ENCODE results near the gene FNDC11. TPM values are rescaled to one million over a fixed set of nuclear protein-coding genes. Genes with fewer than 3 reads are reported as not detected.

The FNDC11 gene
- polyA plus RNA-seq, 4 donors = 0.22 to 0.25 TPM; not detected in 2

GRCh38 chr20:63588641-63589041, 34.7 kb downstream of the FNDC11 start:
- DNase-seq (no peak), FAIRE-seq (no peak)
- H3K27me3 ChIP-seq (ENCODE audit: control insufficient read depth in 3 of 3, insufficient read depth in 3 of 3, low read length in 3 of 3) = no peaks in the 10 kb centered on the region
- no peak overlapping the region for H3K4me3 ChIP-seq (ENCODE audit: low read depth in 1 of 3, low read length in 3 of 3)
- H3K4me1 ChIP-seq (ENCODE audit: control insufficient read depth in 3 of 3, insufficient read depth in 2 of 3, low read depth in 1 of 3, low read length in 2 of 3) = no peaks in the 10 kb centered on the region
- H3K9me3 ChIP-seq (ENCODE audit: control insufficient read depth in 2 of 2, insufficient read depth in 1 of 2, low read depth in 1 of 2, low read length in 1 of 2) = no peaks in the 10 kb centered on the region
- no peak overlapping the region for H3K27ac ChIP-seq (ENCODE audit: low read depth in 1 of 3, low read length in 2 of 3)
- WGBS, 3 donors = 90 to 96% (median 93%) methylated on average over 11 of the region's 11 CpGs
- peaks cover 5 to 64% (median 6%) of the 10 kb centered on the region in 3 donors for H3K36me3 ChIP-seq (ENCODE audit: control insufficient read depth in 3 of 3, insufficient read depth in 2 of 3, low read depth in 1 of 3, low read length in 3 of 3)

DNA sequence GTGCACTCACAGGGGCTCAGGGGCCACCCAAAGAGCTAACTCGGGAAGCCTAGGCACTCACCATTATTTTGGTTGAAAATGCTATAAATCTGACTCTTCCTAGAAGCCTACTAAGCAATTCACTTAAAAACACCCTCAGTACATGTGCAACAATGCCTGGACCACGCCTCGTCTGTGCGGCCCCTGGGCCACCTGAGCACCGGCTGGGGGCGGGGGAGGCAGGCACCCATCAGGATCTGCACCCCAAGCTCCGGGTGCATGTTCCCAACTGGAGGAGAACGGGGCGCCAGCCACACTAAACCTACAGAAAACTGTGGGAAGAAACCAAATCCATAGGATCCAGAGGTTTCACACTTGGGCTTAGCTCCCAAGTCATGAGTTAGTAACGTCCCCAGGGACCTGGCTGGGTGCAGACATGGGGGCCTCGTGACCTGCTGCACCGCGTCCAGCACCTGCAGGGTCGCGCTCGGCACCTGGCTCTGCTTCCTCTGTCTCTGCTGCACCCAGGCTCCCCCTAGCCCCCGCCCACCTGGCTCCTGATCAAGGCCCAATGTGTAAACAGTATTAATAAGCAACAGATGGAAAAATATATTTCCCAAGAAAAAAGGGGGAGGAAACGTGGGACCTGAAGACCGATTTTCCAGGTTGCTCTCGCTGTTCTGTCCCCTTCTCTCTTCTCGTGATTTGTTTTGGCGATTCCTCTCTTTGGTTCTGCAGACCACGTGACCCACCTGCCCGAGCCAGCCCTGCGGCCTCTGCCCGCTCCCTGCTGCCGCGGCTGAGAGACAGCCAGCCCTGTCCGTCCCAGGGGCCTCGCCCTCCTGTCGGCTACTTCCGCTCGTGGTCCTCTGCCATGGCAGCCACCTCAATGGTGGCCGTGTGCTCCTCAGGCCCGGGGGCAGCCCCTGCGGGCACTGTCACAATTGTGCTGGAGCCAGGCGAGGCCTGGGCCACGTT, 35.6 kb downstream of the FNDC11 start:
- Histone ChIP-seq H3K9me3 (ENCODE audit: control insufficient read depth in 2 of 2, insufficient read depth in 1 of 2, low read depth in 1 of 2, low read length in 1 of 2) (no peaks in the 10 kb centered on the region), H3K4me3 (ENCODE audit: low read depth in 1 of 3, low read length in 3 of 3) (no peak overlapping the region), H3K4me1 (ENCODE audit: control insufficient read depth in 3 of 3, insufficient read depth in 2 of 3, low read depth in 1 of 3, low read length in 2 of 3) (no peaks in the 10 kb centered on the region), H3K27me3 (ENCODE audit: control insufficient read depth in 3 of 3, insufficient read depth in 3 of 3, low read length in 3 of 3) (no peaks in the 10 kb centered on the region), H3K27ac (ENCODE audit: low read depth in 1 of 3, low read length in 2 of 3) (no peak overlapping the region), H3K36me3 (ENCODE audit: control insufficient read depth in 3 of 3, insufficient read depth in 2 of 3, low read depth in 1 of 3, low read length in 3 of 3) (peaks cover 5 to 73% (median 6%) of the 10 kb centered on the region in 3 donors)
- DNase-seq (no peak), FAIRE-seq (no peak)
- 90 to 91% (median 90%) methylated on average over 37 to 38 of the region's 38 CpGs for WGBS, 3 donors

GRCh38 chr20:63590218-63591146, 36.5 kb downstream of the FNDC11 start:
- Histone ChIP-seq H3K4me1 (ENCODE audit: control insufficient read depth in 3 of 3, insufficient read depth in 2 of 3, low read depth in 1 of 3, low read length in 2 of 3) (no peaks in the 10 kb centered on the region), H3K36me3 (ENCODE audit: control insufficient read depth in 3 of 3, insufficient read depth in 2 of 3, low read depth in 1 of 3, low read length in 3 of 3) (peaks cover 6 to 82% (median 10%) of the 10 kb centered on the region in 3 donors), H3K9me3 (ENCODE audit: control insufficient read depth in 2 of 2, insufficient read depth in 1 of 2, low read depth in 1 of 2, low read length in 1 of 2) (no peaks in the 10 kb centered on the region), H3K27me3 (ENCODE audit: control insufficient read depth in 3 of 3, insufficient read depth in 3 of 3, low read length in 3 of 3) (no peaks in the 10 kb centered on the region), H3K4me3 (ENCODE audit: low read depth in 1 of 3, low read length in 3 of 3) (no peak overlapping the region), H3K27ac (ENCODE audit: low read depth in 1 of 3, low read length in 2 of 3) (no peak overlapping the region)
- FAIRE-seq (no peak), DNase-seq (no peak)
- 91 to 94% (median 94%) methylated on average over 50 to 52 of the region's 52 CpGs for WGBS, 3 donors

DNA sequence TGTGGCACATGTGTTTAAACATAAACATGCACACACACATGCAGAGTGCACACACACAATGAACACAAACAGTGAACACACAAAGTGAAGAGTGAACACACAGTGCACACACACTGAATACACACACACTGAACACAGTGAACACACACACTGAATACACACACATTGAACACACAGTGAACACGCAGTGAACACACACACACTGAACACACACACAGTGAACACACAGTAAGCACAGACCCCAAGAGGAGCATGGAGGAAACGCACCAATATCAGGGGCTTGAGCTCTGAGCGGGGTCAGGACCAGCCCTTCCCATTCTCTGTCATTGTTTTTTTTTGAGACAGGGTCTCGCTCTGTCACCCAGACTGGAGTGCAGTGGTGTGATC, 37.2 kb downstream of the FNDC11 start:
- DNase-seq (no peak), FAIRE-seq (no peak)
- WGBS, 3 donors = 94 to 96% (median 95%) methylated on average over 4 of the region's 4 CpGs
- Histone ChIP-seq H3K4me1 (ENCODE audit: control insufficient read depth in 3 of 3, insufficient read depth in 2 of 3, low read depth in 1 of 3, low read length in 2 of 3) (no peaks in the 10 kb centered on the region), H3K27ac (ENCODE audit: low read depth in 1 of 3, low read length in 2 of 3) (no peak overlapping the region), H3K4me3 (ENCODE audit: low read depth in 1 of 3, low read length in 3 of 3) (no peak overlapping the region), H3K27me3 (ENCODE audit: control insufficient read depth in 3 of 3, insufficient read depth in 3 of 3, low read length in 3 of 3) (no peaks in the 10 kb centered on the region), H3K36me3 (ENCODE audit: control insufficient read depth in 3 of 3, insufficient read depth in 2 of 3, low read depth in 1 of 3, low read length in 3 of 3) (peaks cover 6 to 89% (median 10%) of the 10 kb centered on the region in 3 donors), H3K9me3 (ENCODE audit: control insufficient read depth in 2 of 2, insufficient read depth in 1 of 2, low read depth in 1 of 2, low read length in 1 of 2) (no peaks in the 10 kb centered on the region)

GRCh38 chr20:63591786-63592355, 37.9 kb downstream of the FNDC11 start:
- peaks cover 6 to 93% (median 10%) of the 10 kb centered on the region in 3 donors for H3K36me3 ChIP-seq (ENCODE audit: control insufficient read depth in 3 of 3, insufficient read depth in 2 of 3, low read depth in 1 of 3, low read length in 3 of 3)
- H3K4me3 ChIP-seq (ENCODE audit: low read depth in 1 of 3, low read length in 3 of 3) = no peak overlapping the region
- H3K27me3 ChIP-seq (ENCODE audit: control insufficient read depth in 3 of 3, insufficient read depth in 3 of 3, low read length in 3 of 3) = no peaks in the 10 kb centered on the region
- DNase-seq = no peak
- FAIRE-seq = no peak
- 96% methylated on average over 28 of the region's 28 CpGs for WGBS, 3 donors
- no peak overlapping the region for H3K27ac ChIP-seq (ENCODE audit: low read depth in 1 of 3, low read length in 2 of 3)
- H3K4me1 ChIP-seq (ENCODE audit: control insufficient read depth in 3 of 3, insufficient read depth in 2 of 3, low read depth in 1 of 3, low read length in 2 of 3) = no peaks in the 10 kb centered on the region
- H3K9me3 ChIP-seq (ENCODE audit: control insufficient read depth in 2 of 2, insufficient read depth in 1 of 2, low read depth in 1 of 2, low read length in 1 of 2) = no peaks in the 10 kb centered on the region

DNA sequence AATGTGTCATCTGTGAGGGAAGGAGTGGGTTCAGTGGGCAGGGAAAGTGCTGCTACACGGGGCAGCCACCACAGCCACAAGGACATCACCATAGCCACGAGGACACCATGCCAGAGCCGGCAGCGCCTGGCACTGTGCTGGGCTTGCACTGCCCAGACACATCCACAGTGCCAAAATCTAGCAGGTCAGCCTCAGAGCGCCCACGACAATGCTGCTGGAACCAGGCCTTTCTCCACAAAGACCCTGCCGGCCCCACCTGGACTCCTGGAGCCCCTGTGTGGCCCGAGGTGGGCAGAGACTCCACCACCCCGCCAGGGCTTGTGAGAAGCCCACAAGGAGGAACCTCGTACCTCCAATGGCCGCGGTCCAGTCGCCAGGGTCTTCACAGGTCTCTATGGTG, 38.7 kb downstream of the FNDC11 start:
- Histone ChIP-seq H3K9me3 (ENCODE audit: control insufficient read depth in 2 of 2, insufficient read depth in 1 of 2, low read depth in 1 of 2, low read length in 1 of 2) (no peaks in the 10 kb centered on the region), H3K4me3 (ENCODE audit: low read depth in 1 of 3, low read length in 3 of 3) (no peak overlapping the region), H3K27me3 (ENCODE audit: control insufficient read depth in 3 of 3, insufficient read depth in 3 of 3, low read length in 3 of 3) (no peaks in the 10 kb centered on the region), H3K36me3 (ENCODE audit: control insufficient read depth in 3 of 3, insufficient read depth in 2 of 3, low read depth in 1 of 3, low read length in 3 of 3) (peaks cover 6 to 93% (median 10%) of the 10 kb centered on the region in 3 donors), H3K4me1 (ENCODE audit: control insufficient read depth in 3 of 3, insufficient read depth in 2 of 3, low read depth in 1 of 3, low read length in 2 of 3) (no peaks in the 10 kb centered on the region), H3K27ac (ENCODE audit: low read depth in 1 of 3, low read length in 2 of 3) (no peak overlapping the region)
- 93 to 96% (median 95%) methylated on average over 13 of the region's 13 CpGs for WGBS, 3 donors
- DNase-seq (no peak), FAIRE-seq (no peak)

GRCh38 chr20:63594043-63594561, 40.1 kb downstream of the FNDC11 start:
- FAIRE-seq = no peak
- Histone ChIP-seq H3K4me3 (ENCODE audit: low read depth in 1 of 3, low read length in 3 of 3) (no peak overlapping the region), H3K27ac (ENCODE audit: low read depth in 1 of 3, low read length in 2 of 3) (no peak overlapping the region), H3K36me3 (ENCODE audit: control insufficient read depth in 3 of 3, insufficient read depth in 2 of 3, low read depth in 1 of 3, low read length in 3 of 3) (peaks cover 6 to 94% (median 18%) of the 10 kb centered on the region in 3 donors), H3K27me3 (ENCODE audit: control insufficient read depth in 3 of 3, insufficient read depth in 3 of 3, low read length in 3 of 3) (no peaks in the 10 kb centered on the region), H3K9me3 (ENCODE audit: control insufficient read depth in 2 of 2, insufficient read depth in 1 of 2, low read depth in 1 of 2, low read length in 1 of 2) (no peaks in the 10 kb centered on the region), H3K4me1 (ENCODE audit: control insufficient read depth in 3 of 3, insufficient read depth in 2 of 3, low read depth in 1 of 3, low read length in 2 of 3) (no peaks in the 10 kb centered on the region)
- no peak for DNase-seq
- WGBS, 3 donors = 78 to 86% (median 83%) methylated on average over 10 of the region's 10 CpGs
